Measurements from ENCODE around the gene NTNG2. TPM values are rescaled to one million over a fixed set of nuclear protein-coding genes. Genes with fewer than 3 reads are reported as not detected.

The NTNG2 gene
- total RNA-seq, 4 donors from 2014 or later, result 0.44 to 1.2 (median 0.75) TPM

- intact Hi-C loops (cut with DNase I), result no loop called here
- Histone ChIP-seq H3K27ac (no peak overlapping the region), H3K4me1 (peaks cover 1 to 3% of the 10 kb centered on the region in 2 donors), H3K27me3 (no peaks in the 10 kb centered on the region), H3K36me3 (no peaks in the 10 kb centered on the region), H3K4me3 (replicated peaks in 1 of 3) (no peak overlapping the region), H3K9me3 (no peaks in the 10 kb centered on the region)
- no peak for DNase-seq
- TF ChIP-seq POLR2A (IDR thresholded peaks at IDR 0.05) (no peak), CTCF (IDR thresholded peaks at IDR 0.05) (no peak)
- WGBS, 2 donors, result 81 to 84% methylated on average over 13 of the region's 13 CpGs
These were observed 15.3 kb upstream of the NTNG2 start for GRCh38 chr9:132146575-132146974.

- H3K27ac ChIP-seq, result no peak overlapping the region
- H3K36me3 ChIP-seq, result no peaks in the 10 kb centered on the region
- no peak for TF ChIP-seq CTCF (IDR thresholded peaks at IDR 0.05)
- intact Hi-C loops (cut with DNase I), result no loop called here
- DNase-seq, result no peak
- WGBS, 2 donors, result 65 to 74% methylated on average over 4 of the region's 4 CpGs
- no peaks in the 10 kb centered on the region for H3K9me3 ChIP-seq
- H3K27me3 ChIP-seq, result no peaks in the 10 kb centered on the region
- H3K4me1 ChIP-seq, result no peaks in the 10 kb centered on the region
- no peak overlapping the region for H3K4me3 ChIP-seq (replicated peaks in 1 of 3)
These were observed 14.5 kb upstream of the NTNG2 start for GRCh38 chr9:132147331-132147730.

GRCh38 chr9:132147839-132148238 is 14.0 kb upstream of the NTNG2 start:
- WGBS, 2 donors, result 89 to 94% methylated on average over 7 to 8 of the region's 8 CpGs
- no peaks in the 10 kb centered on the region for H3K9me3 ChIP-seq
- intact Hi-C loops (cut with DNase I), result no loop called here
- DNase-seq, result no peak
- TF ChIP-seq POLR2A (IDR thresholded peaks at IDR 0.05) (no peak), CTCF (IDR thresholded peaks at IDR 0.05) (no peak)
- no peak overlapping the region for H3K27ac ChIP-seq
- H3K36me3 ChIP-seq, result no peaks in the 10 kb centered on the region
- H3K27me3 ChIP-seq, result no peaks in the 10 kb centered on the region
- no peaks in the 10 kb centered on the region for H3K4me1 ChIP-seq
- H3K4me3 ChIP-seq (replicated peaks in 1 of 3), result no peak overlapping the region

- intact Hi-C loops (cut with DNase I), result no loop called here
- Histone ChIP-seq H3K27me3 (no peaks in the 10 kb centered on the region), H3K4me3 (replicated peaks in 1 of 3) (no peak overlapping the region), H3K36me3 (no peaks in the 10 kb centered on the region), H3K27ac (no peak overlapping the region), H3K9me3 (no peaks in the 10 kb centered on the region), H3K4me1 (no peaks in the 10 kb centered on the region)
- TF ChIP-seq CTCF (IDR thresholded peaks at IDR 0.05) (no peak), POLR2A (IDR thresholded peaks at IDR 0.05) (no peak)
- DNase-seq, result no peak
- 73 to 86% methylated on average over 10 of the region's 10 CpGs for WGBS, 2 donors
These were observed 11.6 kb upstream of the NTNG2 start for GRCh38 chr9:132150256-132150655.

- TF ChIP-seq CTCF (IDR thresholded peaks at IDR 0.05) (no peak), POLR2A (IDR thresholded peaks at IDR 0.05) (no peak)
- no peaks in the 10 kb centered on the region for H3K27me3 ChIP-seq
- H3K36me3 ChIP-seq, result no peaks in the 10 kb centered on the region
- WGBS, 2 donors, result 79 to 86% methylated on average over 4 of the region's 4 CpGs
- DNase-seq, result no peak
- intact Hi-C loops (cut with DNase I), result no loop called here
- no peaks in the 10 kb centered on the region for H3K9me3 ChIP-seq
- no peak overlapping the region for H3K27ac ChIP-seq
- no peak overlapping the region for H3K4me3 ChIP-seq (replicated peaks in 1 of 3)
- no peaks in the 10 kb centered on the region for H3K4me1 ChIP-seq
These were observed 10.7 kb upstream of the NTNG2 start for GRCh38 chr9:132151118-132151517.
